ENCODE measurements around the gene ODF2.

GRCh38 chr9:128455849-128456612, at the start of gene ODF2:
- TF ChIP-seq CTCF (IDR thresholded peaks at IDR 0.05; ENCODE audit: control extremely low read depth in 1 of 3, insufficient read depth in 1 of 3, low read depth in 1 of 3, low read length in 3 of 3) (no peak), SIN3A (conservative IDR thresholded peaks at IDR 0.05 in 1 of 2, IDR thresholded peaks at IDR 0.05 in 1 of 2; ENCODE audit: low read depth in 1 of 2, low read length in 2 of 2) (peak; percentile 62 to 87; a peak in 2 of 4 replicates), SAP30 (IDR thresholded peaks at IDR 0.05; ENCODE audit: insufficient read depth, insufficient replicate concordance, low read length) (no peak), RAD21 (IDR thresholded peaks at IDR 0.05 in 1 of 2, conservative IDR thresholded peaks at IDR 0.05 in 1 of 2; ENCODE audit: low read depth in 2 of 2, low read length in 2 of 2) (no peak), EZH2 (IDR thresholded peaks at IDR 0.05; ENCODE audit: low read depth, low read length, severe bottlenecking) (no peak), NRF1 (IDR thresholded peaks at IDR 0.05; ENCODE audit: low read depth, low read length) (no peak), USF2 (IDR thresholded peaks at IDR 0.05; ENCODE audit: low read length) (no peak), ATF2 (IDR thresholded peaks at IDR 0.05; ENCODE audit: low read length) (no peak), KDM5A (IDR thresholded peaks at IDR 0.05; ENCODE audit: low read length) (no peak)

Measured in H1 (cell line).